ENCODE results near the gene HADHB.

The HADHB gene

DNA sequence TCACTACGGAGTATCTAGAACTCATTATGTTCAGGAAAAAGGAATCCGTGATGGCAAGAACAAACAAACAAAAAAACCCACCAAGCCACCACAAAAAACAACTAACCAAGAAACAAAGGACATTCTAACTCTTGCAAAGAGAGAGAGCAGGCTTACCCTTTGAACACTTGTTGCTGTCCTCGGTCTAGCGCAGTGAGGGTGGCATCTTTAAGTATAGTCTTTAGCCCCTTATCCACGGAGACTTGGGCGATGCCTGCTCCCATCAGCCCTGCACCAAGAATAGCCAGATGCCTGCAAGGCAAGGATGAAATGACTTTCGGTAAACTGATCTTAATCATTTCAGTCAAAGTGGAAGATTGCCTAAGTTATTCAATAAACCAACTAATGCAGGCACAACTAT lies 40.8 kb upstream of the HADHB start:
- Histone ChIP-seq H3K36me3 (replicated peaks) (peaks cover 44% of the 10 kb centered on the region), H3K27ac (no peak overlapping the region), H3K4me3 (ENCODE audit: low read depth, low read length) (no peak overlapping the region), H3K27me3 (replicated peaks) (no peaks in the 10 kb centered on the region)
- TF ChIP-seq, protein P1, sequence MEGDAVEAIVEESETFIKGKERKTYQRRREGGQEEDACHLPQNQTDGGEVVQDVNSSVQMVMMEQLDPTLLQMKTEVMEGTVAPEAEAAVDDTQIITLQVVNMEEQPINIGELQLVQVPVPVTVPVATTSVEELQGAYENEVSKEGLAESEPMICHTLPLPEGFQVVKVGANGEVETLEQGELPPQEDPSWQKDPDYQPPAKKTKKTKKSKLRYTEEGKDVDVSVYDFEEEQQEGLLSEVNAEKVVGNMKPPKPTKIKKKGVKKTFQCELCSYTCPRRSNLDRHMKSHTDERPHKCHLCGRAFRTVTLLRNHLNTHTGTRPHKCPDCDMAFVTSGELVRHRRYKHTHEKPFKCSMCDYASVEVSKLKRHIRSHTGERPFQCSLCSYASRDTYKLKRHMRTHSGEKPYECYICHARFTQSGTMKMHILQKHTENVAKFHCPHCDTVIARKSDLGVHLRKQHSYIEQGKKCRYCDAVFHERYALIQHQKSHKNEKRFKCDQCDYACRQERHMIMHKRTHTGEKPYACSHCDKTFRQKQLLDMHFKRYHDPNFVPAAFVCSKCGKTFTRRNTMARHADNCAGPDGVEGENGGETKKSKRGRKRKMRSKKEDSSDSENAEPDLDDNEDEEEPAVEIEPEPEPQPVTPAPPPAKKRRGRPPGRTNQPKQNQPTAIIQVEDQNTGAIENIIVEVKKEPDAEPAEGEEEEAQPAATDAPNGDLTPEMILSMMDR (IDR thresholded peaks at IDR 0.05; ENCODE audit: low read depth, low read length, missing control alignments), result no peak
- no peak for DNase-seq
- in situ Hi-C loops (cut with HindIII; ENCODE audit: low pct_ligation_motif_present, low sequenced_read_pairs), result no loop called here

DNA sequence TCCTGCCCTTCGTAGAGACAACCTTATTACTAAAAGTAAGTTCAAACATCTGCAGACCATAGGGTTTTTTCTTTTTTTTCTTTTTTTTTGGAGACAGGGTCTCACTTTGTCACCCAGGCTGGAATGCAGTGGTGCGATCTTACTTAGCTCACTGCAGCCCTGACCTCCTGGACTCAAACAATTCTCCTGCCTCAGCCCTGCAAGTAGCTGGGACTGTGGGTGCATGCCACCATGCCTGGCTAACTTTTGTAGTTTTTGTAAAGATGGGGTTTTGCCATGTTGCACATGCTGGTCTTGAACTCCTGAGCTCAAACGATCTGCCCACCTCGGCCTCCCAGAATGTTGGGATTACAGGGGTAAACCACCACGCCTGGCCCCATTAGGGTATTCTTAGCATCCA lies 32.7 kb upstream of the HADHB start:
- TF ChIP-seq, protein P1 (IDR thresholded peaks at IDR 0.05; ENCODE audit: low read depth, low read length, missing control alignments), result no peak
- Histone ChIP-seq H3K27me3 (replicated peaks) (no peaks in the 10 kb centered on the region), H3K36me3 (replicated peaks) (peaks cover 69% of the 10 kb centered on the region), H3K4me3 (ENCODE audit: low read depth, low read length) (no peak overlapping the region), H3K27ac (no peak overlapping the region)
- in situ Hi-C loops (cut with HindIII; ENCODE audit: low pct_ligation_motif_present, low sequenced_read_pairs), result no loop called here
- DNase-seq, result no peak

DNA sequence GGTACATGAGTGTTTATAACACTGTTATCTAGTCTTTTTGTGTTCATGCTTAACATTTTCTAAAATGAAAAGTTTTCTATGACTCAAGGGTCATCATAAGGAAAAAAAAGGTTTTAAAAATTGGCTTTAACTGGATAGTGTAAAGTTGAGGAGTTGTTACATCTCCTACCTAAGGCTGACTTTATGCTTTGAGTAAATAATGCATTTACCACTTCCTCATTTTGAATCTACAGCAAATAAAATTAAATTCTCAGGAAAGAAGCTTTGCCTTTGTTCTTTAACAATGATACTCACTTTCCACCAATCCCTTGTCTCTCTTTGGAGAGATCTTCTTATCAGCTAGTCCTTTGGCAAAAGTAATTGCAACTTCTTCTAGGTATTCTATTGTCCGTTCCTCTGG lies 30.0 kb upstream of the HADHB start:
- Histone ChIP-seq H3K36me3 (replicated peaks) (peaks cover 67% of the 10 kb centered on the region), H3K4me3 (ENCODE audit: low read depth, low read length) (no peak overlapping the region), H3K27me3 (replicated peaks) (no peaks in the 10 kb centered on the region), H3K27ac (no peak overlapping the region)
- DNase-seq, result no peak
- TF ChIP-seq, protein P1 (IDR thresholded peaks at IDR 0.05; ENCODE audit: low read depth, low read length, missing control alignments), result no peak
- in situ Hi-C loops (cut with HindIII; ENCODE audit: low pct_ligation_motif_present, low sequenced_read_pairs), result no loop called here

DNA sequence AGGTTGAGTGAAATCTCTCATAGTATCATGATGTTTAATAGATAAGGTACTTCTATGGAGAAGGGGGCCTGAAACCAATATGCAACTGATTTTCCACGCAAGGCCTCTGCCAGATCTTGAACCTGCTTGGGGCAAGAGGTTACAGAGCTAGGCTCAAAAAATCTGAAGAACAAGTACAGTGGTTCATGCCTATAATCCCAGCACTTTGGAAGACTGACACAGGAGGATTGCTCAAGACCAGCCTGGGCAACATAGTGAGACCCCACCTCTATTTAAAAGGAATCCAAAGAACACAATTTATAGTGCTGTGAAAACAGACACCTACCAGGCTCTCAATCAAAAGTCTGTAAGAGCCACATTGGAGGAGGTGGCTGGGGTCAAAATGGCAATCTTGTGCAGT lies 28.9 kb upstream of the HADHB start:
- no peak for DNase-seq
- TF ChIP-seq, protein P1 (IDR thresholded peaks at IDR 0.05; ENCODE audit: low read depth, low read length, missing control alignments), result no peak
- no peak overlapping the region for H3K27ac ChIP-seq
- H3K27me3 ChIP-seq (replicated peaks), result no peaks in the 10 kb centered on the region
- no peak overlapping the region for H3K4me3 ChIP-seq (ENCODE audit: low read depth, low read length)
- in situ Hi-C loops (cut with HindIII; ENCODE audit: low pct_ligation_motif_present, low sequenced_read_pairs), result no loop called here
- peaks cover 60% of the 10 kb centered on the region for H3K36me3 ChIP-seq (replicated peaks)

DNA sequence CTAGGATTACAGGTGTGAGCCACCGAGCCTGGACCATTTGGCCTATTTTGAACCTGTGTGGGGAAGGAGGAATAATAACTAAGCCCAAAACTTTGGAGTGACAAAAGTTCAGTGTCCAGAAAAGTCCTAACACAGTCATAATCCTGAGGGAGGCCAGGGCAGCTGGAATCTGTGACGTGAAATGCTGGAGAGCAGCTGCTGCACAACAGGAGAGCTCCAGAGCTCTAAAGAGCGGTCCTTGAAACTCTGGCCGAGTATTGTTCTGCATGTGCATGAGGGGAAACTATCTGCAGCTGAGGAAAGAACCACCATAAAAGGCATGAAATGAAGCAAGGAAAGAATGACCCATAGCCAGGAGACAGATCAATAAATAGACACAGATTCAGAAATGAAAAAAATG lies 28.2 kb upstream of the HADHB start:
- Histone ChIP-seq H3K27ac (no peak overlapping the region), H3K4me3 (ENCODE audit: low read depth, low read length) (no peak overlapping the region), H3K27me3 (replicated peaks) (no peaks in the 10 kb centered on the region), H3K36me3 (replicated peaks) (peaks cover 54% of the 10 kb centered on the region)
- TF ChIP-seq, protein P1 (IDR thresholded peaks at IDR 0.05; ENCODE audit: low read depth, low read length, missing control alignments), result no peak
- DNase-seq, result no peak
- in situ Hi-C loops (cut with HindIII; ENCODE audit: low pct_ligation_motif_present, low sequenced_read_pairs), result no loop called here

DNA sequence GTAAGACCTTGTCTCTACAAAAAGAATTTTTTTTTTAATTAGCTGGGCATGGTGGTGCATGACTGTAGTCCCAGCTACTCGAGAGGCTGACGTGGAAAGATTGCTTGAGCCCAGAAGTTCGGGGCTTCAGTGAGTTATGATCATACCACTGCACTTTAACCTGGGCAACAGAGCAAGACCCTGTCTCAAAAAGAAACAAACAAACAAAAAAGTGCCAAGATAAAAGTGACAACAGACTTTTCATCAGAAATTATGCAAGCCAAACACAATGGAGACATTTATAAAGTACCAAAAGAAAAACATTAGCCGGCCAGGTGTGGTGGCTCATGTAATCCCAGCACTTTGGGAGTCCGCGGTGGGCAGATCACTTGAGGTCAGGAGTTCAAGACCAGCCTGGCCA lies 27.0 kb upstream of the HADHB start:
- TF ChIP-seq, protein P1 (IDR thresholded peaks at IDR 0.05; ENCODE audit: low read depth, low read length, missing control alignments), result no peak

More for the DNA sequence above, 27.0 kb upstream of the HADHB start:
- Histone ChIP-seq H3K36me3 (replicated peaks) (peaks cover 43% of the 10 kb centered on the region), H3K4me3 (ENCODE audit: low read depth, low read length) (no peak overlapping the region), H3K27ac (no peak overlapping the region), H3K27me3 (replicated peaks) (no peaks in the 10 kb centered on the region)
- DNase-seq, result no peak
- in situ Hi-C loops (cut with HindIII; ENCODE audit: low pct_ligation_motif_present, low sequenced_read_pairs), result no loop called here

All from brain microvascular endothelial cell (primary cell).